Trophoblast cell (in vitro differentiated cells and primary cell): ENCODE results near the gene LRRC59.

Source experiments
- DNase-seq, 2 donors: peaks; one replicate each; pipeline ENCODE4 v3.0.0-alpha.2; 2016
- H2AFZ ChIP-seq: 2 replicates; pipeline ENCODE4 v1.6.1; 2013; ENCODE audit warnings: low read length, moderate library complexity, mild to moderate bottlenecking; ENCODE audit not compliant: insufficient read depth, poor library complexity
- H2AK5ac ChIP-seq: 2 replicates; pipeline ENCODE4 v1.6.1; 2013; ENCODE audit warnings: mild to moderate bottlenecking, low read length
- H2BK120ac ChIP-seq: 2 replicates; pipeline ENCODE4 v1.6.1; 2013; ENCODE audit warnings: low read length, mild to moderate bottlenecking, moderate library complexity; ENCODE audit not compliant: insufficient read depth, poor library complexity
- H2BK12ac ChIP-seq: 2 replicates; pipeline ENCODE4 v1.6.1; 2013; ENCODE audit warnings: mild to moderate bottlenecking, low read length, moderate library complexity
- H2BK5ac ChIP-seq: 2 replicates; pipeline ENCODE4 v1.6.1; 2013; ENCODE audit warnings: low read length, low read depth, moderate library complexity, mild to moderate bottlenecking; ENCODE audit not compliant: poor library complexity
- H3K14ac ChIP-seq: 2 replicates; pipeline ENCODE4 v1.6.1; 2013; ENCODE audit warnings: mild to moderate bottlenecking, low read length
- H3K18ac ChIP-seq: 2 replicates; pipeline ENCODE4 v1.6.1; 2013; ENCODE audit warnings: mild to moderate bottlenecking, low read length
- H3K23ac ChIP-seq: 2 replicates; pipeline ENCODE4 v1.6.1; 2013; ENCODE audit warnings: low read length
- H3K27ac ChIP-seq: 2 replicates; pipeline ENCODE4 v1.5.1; 2013; ENCODE audit warnings: low read depth, mild to moderate bottlenecking, inconsistent platforms, low read length, moderate library complexity
- H3K27me3 ChIP-seq: 2 replicates; pipeline ENCODE4 v1.6.1; 2013; ENCODE audit warnings: inconsistent platforms, mild to moderate bottlenecking, low read length, moderate library complexity; ENCODE audit not compliant: insufficient read depth
- H3K36me3 ChIP-seq, 2 experiments: 1 replicate in 1 of 2; 2 replicates in 1 of 2; pipeline ENCODE4 v1.6.1; 2013; ENCODE audit warnings: low read length in 2 of 2, mild to moderate bottlenecking in 2 of 2, moderate library complexity in 1 of 2; ENCODE audit not compliant: insufficient read depth in 2 of 2, control insufficient read depth in 1 of 2
- H3K4ac ChIP-seq: 2 replicates; pipeline ENCODE4 v1.6.1; 2013; ENCODE audit warnings: low read depth, mild to moderate bottlenecking, low read length, moderate library complexity
- H3K4me1 ChIP-seq, 2 experiments: 1 replicate in 1 of 2; 2 replicates in 1 of 2; pipeline ENCODE4 v1.6.1; 2013; ENCODE audit warnings: low read length in 2 of 2, mild to moderate bottlenecking in 2 of 2, moderate library complexity in 1 of 2; ENCODE audit not compliant: insufficient read depth in 2 of 2, control insufficient read depth in 1 of 2
- H3K4me2 ChIP-seq: 2 replicates; pipeline ENCODE4 v1.6.1; 2013; ENCODE audit warnings: inconsistent platforms, mild to moderate bottlenecking, low read length, moderate library complexity
- H3K4me3 ChIP-seq: 2 replicates; pipeline ENCODE4 v1.5.1; 2013; ENCODE audit warnings: mild to moderate bottlenecking, low read depth, low read length, inconsistent platforms
- H3K79me1 ChIP-seq: one replicate; pipeline ENCODE4 v1.6.1; 2013; ENCODE audit warnings: low read length
- H3K79me2 ChIP-seq: 2 replicates; pipeline ENCODE4 v1.6.1; 2013; ENCODE audit warnings: low read length, mild to moderate bottlenecking; ENCODE audit not compliant: control insufficient read depth, insufficient read depth, poor library complexity
- H3K9ac ChIP-seq: 2 replicates; pipeline ENCODE4 v1.6.1; 2013; ENCODE audit warnings: mild to moderate bottlenecking, low read length
- H3K9me3 ChIP-seq: 2 replicates; pipeline ENCODE4 v1.6.1; 2013; ENCODE audit warnings: low read depth, mild to moderate bottlenecking, control low read depth, inconsistent platforms, low read length; ENCODE audit not compliant: insufficient read depth
- H4K12ac ChIP-seq: 2 replicates; pipeline ENCODE4 v1.6.1; 2013; ENCODE audit warnings: low read depth, mild to moderate bottlenecking, low read length, moderate library complexity
- H4K8ac ChIP-seq: 2 replicates; pipeline ENCODE4 v1.6.1; 2013; ENCODE audit warnings: low read depth, mild to moderate bottlenecking, low read length, moderate library complexity
- H4K91ac ChIP-seq: one replicate; pipeline ENCODE4 v1.6.1; 2013; ENCODE audit warnings: low read depth, mild to moderate bottlenecking, low read length, moderate library complexity
- WGBS: extraction: QIAGEN DNeasy Blood & Tissue Kit; methylation state at CpG from one replicate; pipeline ENCODE4 v1.1.7; 2013; ENCODE audit warnings: missing lambda C conversion rate; ENCODE audit not compliant: insufficient read length, insufficient coverage; ENCODE audit errors: extremely low coverage; 5-methylcytosine and 5-hydroxymethylcytosine counted together

The LRRC59 gene

DNA sequence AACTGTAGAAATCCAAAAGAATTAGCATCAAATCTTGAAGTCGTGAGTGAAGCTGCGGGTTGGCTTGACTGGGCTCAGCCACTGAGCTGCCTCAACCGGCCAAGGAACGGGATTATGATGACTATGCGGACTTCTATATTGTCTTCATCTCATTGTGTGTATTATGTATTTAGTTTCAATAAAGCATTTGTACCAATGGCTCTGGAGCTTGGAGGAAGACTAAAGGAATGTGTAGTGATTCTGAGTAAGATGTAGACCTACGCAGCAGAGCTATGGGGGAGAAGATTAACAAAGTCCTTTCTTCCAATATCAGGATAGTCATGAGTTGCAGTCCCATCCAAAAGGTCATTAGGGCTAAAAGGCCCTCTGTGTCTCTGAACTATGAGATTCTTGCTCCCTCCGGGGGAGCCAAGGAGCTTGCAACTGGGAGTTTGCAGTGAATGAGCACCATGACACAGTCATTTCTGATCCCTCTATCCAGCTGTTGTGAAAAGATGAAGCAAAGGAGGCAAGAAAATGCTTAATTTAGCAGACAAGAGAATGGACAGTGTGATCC is 16.0 kb downstream of the LRRC59 start:
- Histone ChIP-seq H3K79me1 (no peaks in the 10 kb centered on the region), H4K8ac (no peak overlapping the region), H3K4me2 (no peak overlapping the region), H2BK120ac (no peak overlapping the region), H4K12ac (no peak overlapping the region), H3K4me1 (no peaks in the 10 kb centered on the region), H3K4ac (no peak overlapping the region), H3K14ac (no peak overlapping the region), H3K18ac (no peak overlapping the region), H3K4me3 (no peak overlapping the region), H3K9me3 (no peaks in the 10 kb centered on the region), H3K27me3 (no peaks in the 10 kb centered on the region), H3K36me3 (peaks cover 39 to 65% of the 10 kb centered on the region in 2 experiments), H3K79me2 (no peaks in the 10 kb centered on the region), H3K27ac (no peak overlapping the region), H4K91ac (no peak overlapping the region), H2BK5ac (no peak overlapping the region), H2AK5ac (no peak overlapping the region), H3K23ac (no peak overlapping the region), H2AFZ (no peak overlapping the region), H3K9ac (no peak overlapping the region), H2BK12ac (no peak overlapping the region)
- WGBS, result no CpG with 5 or more reads among the region's 7 CpGs
- DNase-seq, result peak in 1 of 2 donors; percentile 2

DNA sequence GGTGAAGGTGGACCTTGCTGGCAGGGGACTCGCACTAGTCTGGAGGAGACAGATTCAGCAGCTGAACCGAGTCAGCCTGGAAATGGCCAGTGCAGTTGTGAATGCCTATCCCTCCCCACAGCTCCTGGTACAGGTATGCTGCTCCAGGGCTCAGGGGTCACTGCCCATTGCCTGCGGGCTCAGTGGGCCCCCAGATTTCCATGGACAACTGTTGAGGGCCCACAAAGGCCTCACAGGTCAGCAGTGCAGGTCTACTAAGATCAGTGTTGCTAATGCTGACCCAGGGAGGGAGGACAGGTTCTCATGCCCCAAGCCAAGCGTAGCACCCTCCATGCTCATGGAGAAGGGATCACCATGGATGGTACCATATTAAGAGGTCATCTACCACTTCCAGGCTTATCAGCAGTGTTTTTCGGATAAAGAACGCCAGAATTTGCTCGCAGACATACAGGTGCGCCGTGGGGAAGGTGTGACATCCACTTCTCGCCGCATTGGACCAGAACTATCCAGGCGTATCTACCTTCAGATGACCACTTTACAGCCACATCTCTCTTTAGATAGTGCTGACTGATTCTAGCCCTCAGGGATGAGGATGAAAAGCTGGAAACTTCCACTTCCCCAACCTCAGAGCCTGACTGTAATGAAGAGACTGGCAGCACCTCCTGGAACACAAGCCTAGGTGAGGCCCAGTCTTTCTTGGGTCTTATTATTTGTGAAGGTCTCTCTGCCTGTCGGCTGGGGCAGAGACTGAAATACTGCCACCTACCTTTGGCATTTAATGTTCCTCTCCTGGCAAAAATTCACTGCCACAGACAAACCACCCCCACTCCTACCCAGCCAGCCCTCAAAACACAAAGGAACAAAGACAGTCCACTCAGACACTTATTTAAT is 16.7 kb downstream of the LRRC59 start:
- Histone ChIP-seq H2AFZ (no peak overlapping the region), H3K18ac (no peak overlapping the region), H3K4me2 (no peak overlapping the region), H3K4me1 (no peaks in the 10 kb centered on the region), H2BK5ac (no peak overlapping the region), H2BK12ac (no peak overlapping the region), H3K27ac (no peak overlapping the region), H4K12ac (no peak overlapping the region), H3K27me3 (no peaks in the 10 kb centered on the region), H3K79me1 (no peaks in the 10 kb centered on the region), H3K14ac (no peak overlapping the region), H4K8ac (no peak overlapping the region), H3K36me3 (peaks cover 38 to 62% of the 10 kb centered on the region in 2 experiments), H3K79me2 (no peaks in the 10 kb centered on the region), H3K9me3 (no peaks in the 10 kb centered on the region), H3K4ac (no peak overlapping the region), H3K4me3 (no peak overlapping the region), H3K9ac (no peak overlapping the region), H2BK120ac (no peak overlapping the region), H4K91ac (no peak overlapping the region), H3K23ac (no peak overlapping the region), H2AK5ac (no peak overlapping the region)
- WGBS, result no CpG with 5 or more reads among the region's 13 CpGs
- DNase-seq, result peak in 1 of 2 donors; percentile 5

- H4K12ac ChIP-seq, result no peak overlapping the region
- no peak overlapping the region for H3K4me3 ChIP-seq
- H2AFZ ChIP-seq, result no peak overlapping the region
- no peak overlapping the region for H3K4me2 ChIP-seq
- H3K27ac ChIP-seq, result no peak overlapping the region
- no CpG with 5 or more reads among the region's 6 CpGs for WGBS
- H2BK12ac ChIP-seq, result no peak overlapping the region
- no peak overlapping the region for H3K9ac ChIP-seq
- no peak overlapping the region for H2AK5ac ChIP-seq
- no peak overlapping the region for H3K18ac ChIP-seq
- H4K8ac ChIP-seq, result no peak overlapping the region
- no peak overlapping the region for H4K91ac ChIP-seq
- H3K79me2 ChIP-seq, result no peaks in the 10 kb centered on the region
- H3K23ac ChIP-seq, result no peak overlapping the region
- no peak overlapping the region for H2BK120ac ChIP-seq
- H3K4ac ChIP-seq, result no peak overlapping the region
- H2BK5ac ChIP-seq, result no peak overlapping the region
- DNase-seq, result peak in 1 of 2 donors; percentile 2
- H3K4me1 ChIP-seq, result no peaks in the 10 kb centered on the region
- H3K9me3 ChIP-seq, result no peaks in the 10 kb centered on the region
- no peaks in the 10 kb centered on the region for H3K79me1 ChIP-seq
- peaks cover 32 to 53% of the 10 kb centered on the region in 2 experiments for H3K36me3 ChIP-seq
- H3K27me3 ChIP-seq, result no peaks in the 10 kb centered on the region
- no peak overlapping the region for H3K14ac ChIP-seq
These were observed 17.8 kb downstream of the LRRC59 start for GRCh38 chr17:50379351-50380132.

- Histone ChIP-seq H3K27ac (no peak overlapping the region), H3K27me3 (no peaks in the 10 kb centered on the region), H3K23ac (no peak overlapping the region), H3K4me1 (peaks cover 0 to 7% of the 10 kb centered on the region in 2 experiments), H2AK5ac (no peak overlapping the region), H3K4me2 (no peak overlapping the region), H4K91ac (no peak overlapping the region), H3K79me2 (peaks cover 7% of the 10 kb centered on the region), H3K79me1 (peaks cover 6% of the 10 kb centered on the region), H3K18ac (no peak overlapping the region), H3K36me3 (peaks cover 16 to 23% of the 10 kb centered on the region in 2 experiments), H4K12ac (no peak overlapping the region), H2BK12ac (no peak overlapping the region), H3K9me3 (no peaks in the 10 kb centered on the region), H3K9ac (no peak overlapping the region), H2AFZ (no peak overlapping the region), H2BK5ac (no peak overlapping the region), H4K8ac (no peak overlapping the region), H2BK120ac (no peak overlapping the region), H3K4ac (no peak overlapping the region), H3K14ac (no peak overlapping the region), H3K4me3 (no peak overlapping the region)
- WGBS, result no CpG with 5 or more reads among the region's 5 CpGs
- DNase-seq, result no peak
These were observed 21.3 kb downstream of the LRRC59 start for GRCh38 chr17:50375858-50376538.
